HG02798 (cell line): ENCODE results near the gene TESK2.
A peak's percentile ranks its signal among the peaks of the same experiment; 100 is the strongest.

Source experiments
- ATAC-seq: cut with Tn5 transposase; IDR thresholded peaks from one replicate; pipeline ENCODE4 v1.9.1; 2021; ENCODE audit warnings: mild to moderate bottlenecking; ENCODE audit not compliant: unreplicated experiment, poor library complexity

The TESK2 gene

DNA sequence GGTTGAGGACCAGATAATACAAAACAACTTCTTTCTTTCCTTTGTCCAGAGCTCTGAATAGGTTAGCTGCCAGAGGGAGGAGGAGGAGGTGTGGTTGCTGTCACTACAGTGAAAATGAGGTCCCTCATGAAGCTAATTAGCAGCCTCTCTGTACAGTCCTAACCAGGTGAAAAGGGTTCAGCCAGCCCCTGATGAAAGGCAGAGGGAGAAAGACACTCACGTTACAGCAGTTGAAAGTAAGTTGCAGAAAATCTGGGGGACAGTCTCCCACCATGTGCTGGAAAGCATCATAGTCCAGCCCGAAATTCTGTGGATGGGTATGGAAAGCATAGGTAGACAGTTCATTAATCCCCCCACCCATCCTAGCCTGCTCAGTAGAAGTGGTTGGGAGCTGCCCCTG, 144.5 kb downstream of the TESK2 start:
- ATAC-seq = no peak

DNA sequence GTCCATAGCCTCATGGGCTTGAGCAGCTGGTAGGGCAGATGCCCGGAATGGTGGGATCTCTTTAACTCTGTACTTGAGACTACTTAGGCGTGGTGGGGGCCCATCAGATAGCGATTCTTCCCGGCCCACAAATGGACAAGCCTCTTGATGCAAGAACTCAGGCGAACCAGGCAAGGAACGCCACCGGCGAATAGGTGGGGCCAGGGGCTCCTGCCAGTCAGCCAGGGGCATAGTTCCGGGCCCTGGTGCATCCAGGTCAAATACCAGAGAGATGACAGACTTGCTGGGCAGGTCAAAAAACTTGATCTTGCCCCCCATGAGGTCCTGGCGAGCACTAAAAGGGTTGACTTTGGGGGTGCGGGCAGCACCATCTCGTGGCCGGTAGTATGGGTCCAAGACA, 145.9 kb downstream of the TESK2 start:
- no peak for ATAC-seq

DNA sequence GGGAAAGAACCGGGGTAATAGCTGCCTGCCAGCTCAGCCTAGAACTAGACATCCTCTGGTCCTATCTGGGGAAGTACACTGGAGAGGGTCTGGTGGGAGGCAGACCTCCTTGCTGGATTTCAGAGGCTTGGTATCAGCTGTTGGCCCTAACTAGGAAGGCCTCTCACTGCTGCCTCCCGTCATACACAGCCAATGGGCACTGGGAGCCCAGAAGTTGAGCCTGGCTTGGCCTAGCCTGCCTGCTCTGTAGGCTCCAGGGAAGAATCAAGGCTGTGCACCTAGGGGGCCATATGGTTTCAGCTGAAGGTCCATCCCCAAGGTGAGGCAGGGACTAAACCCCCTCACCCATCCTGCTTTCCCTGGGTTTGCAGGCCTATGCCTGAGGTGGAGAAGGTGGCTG, 146.5 kb downstream of the TESK2 start:
- ATAC-seq = no peak

DNA sequence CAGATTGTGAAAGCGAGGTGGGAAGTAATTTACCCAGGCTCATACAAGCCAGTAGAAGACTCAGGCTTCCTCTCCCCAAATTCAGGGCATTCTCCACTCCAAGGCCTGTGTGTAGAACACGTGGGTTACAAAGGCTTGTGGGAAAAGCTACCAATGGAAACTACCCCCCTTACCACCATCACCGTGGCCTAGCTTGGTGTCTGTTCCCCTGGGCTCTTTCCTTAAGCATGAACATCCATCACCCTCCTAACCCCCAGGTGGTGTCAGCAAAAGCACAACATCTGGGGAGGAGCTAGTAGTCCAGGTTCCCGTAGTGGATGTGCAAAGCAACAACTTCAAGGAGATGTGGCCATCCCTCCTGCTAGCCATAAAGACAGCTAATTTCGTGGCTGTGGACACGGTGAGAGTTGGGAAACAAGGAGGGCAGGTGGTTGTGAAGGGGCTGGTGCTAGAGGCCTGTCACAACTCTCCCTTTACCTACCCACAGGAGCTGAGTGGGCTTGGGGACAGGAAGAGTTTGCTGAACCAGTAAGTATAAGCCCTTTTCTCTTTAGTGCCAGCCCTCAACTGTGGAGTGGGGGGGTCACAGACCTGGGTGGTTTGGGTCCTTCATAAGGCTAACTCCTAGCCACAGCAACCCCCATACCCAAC, 150.0 kb downstream of the TESK2 start:
- ATAC-seq = no peak

DNA sequence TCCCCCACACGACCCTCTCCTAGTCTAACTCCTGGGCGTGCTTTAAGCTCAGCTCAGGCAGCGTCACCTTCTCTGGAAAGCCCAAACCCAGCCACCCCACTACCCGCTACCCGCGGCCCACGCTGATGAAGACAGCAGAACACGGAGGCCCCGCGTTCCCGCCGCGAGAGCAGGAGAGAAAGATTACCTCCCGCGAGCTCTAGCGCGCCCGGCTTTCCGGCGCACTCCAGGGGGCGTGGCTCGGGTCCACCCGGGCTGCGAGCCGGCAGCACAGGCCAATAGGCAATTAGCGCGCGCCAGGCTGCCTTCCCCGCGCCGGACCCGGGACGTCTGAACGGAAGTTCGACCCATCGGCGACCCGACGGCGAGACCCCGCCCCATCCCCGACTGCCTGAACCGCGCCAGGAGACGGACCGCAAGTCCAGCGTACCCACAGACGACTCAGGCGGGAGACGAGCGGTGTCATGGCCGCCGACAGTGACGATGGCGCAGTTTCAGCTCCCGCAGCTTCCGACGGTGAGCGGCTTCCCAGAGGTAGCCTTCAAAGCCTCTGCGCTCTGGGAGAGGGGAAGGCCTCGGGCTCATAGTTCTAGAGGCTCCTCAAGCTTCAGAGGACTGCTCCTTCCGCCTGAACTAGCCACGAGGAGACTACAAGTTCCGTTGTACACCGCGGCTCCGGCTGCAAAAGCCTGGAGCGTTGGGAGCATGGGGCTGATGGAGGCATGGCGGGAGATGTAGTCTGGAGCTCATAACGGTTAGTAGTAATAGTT, 151.0 kb downstream of the TESK2 start, which contains the start of the genes MUTYH and TOE1:
MUTYH (minus strand) TSS at position 652 of the 770 bp plus-strand sequence. CDS start 5,935 bp downstream, outside the sequence.
TOE1 (plus strand) TSS at position 382 of the 770 bp plus-strand sequence; CDS start at position 465, 83 bp downstream.
- peak; percentile 91 for ATAC-seq

DNA sequence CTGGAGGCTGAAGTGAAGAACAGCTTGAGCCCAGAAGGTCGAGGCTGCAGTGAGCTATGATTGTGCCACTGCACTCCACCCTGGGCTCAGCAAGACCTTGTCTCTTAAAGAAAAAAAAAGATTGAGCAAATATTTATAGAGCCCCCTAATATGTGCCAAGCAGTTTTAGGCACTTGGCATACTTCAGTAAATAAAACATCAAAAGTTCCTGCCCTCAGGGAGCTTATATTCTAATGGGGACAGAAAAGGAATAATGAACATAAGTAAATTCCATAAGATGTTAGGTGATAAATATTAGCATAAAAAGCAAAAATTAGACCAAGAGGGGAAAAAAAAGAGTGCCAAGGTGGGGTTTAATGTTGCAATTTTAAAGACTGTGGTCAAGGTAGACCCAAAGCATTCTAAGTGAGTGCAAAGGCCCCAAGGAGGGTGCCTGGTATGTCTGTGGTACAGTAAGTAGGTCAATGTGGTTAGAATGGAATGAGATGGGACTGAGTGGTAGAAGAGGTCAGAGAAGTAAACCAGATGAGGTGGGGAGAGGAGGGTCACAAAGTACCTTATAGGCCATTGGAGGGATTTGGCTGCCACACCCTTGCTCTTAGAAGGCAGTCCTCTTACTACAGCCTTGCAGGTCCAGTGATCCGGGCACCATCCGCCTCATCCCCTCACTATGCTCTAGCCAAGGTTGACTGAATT, 153.2 kb downstream of the TESK2 start:
- ATAC-seq = no peak

DNA sequence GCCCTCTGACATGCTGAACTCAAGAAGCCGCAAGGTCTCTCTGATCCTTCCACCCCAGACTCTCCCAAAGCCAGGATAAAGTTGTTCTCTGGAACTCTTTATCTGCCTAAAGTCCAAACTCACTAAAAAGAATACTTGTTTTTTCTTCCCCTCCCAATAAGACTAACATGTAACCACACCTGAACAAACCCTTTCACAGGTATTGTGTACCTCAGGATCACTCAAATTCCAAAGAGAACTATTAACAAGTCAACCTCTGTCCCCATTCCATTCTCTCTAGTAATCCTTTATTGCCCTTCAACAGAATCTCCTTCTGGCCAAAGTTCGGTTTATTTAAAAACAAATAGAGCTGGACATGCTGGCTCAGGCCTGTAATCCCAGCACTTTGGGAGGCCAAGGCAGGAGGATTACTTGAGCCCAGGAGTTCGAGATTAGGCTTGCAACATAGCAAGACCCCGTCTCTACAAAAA, 155.1 kb downstream of the TESK2 start:
- ATAC-seq = no peak

DNA sequence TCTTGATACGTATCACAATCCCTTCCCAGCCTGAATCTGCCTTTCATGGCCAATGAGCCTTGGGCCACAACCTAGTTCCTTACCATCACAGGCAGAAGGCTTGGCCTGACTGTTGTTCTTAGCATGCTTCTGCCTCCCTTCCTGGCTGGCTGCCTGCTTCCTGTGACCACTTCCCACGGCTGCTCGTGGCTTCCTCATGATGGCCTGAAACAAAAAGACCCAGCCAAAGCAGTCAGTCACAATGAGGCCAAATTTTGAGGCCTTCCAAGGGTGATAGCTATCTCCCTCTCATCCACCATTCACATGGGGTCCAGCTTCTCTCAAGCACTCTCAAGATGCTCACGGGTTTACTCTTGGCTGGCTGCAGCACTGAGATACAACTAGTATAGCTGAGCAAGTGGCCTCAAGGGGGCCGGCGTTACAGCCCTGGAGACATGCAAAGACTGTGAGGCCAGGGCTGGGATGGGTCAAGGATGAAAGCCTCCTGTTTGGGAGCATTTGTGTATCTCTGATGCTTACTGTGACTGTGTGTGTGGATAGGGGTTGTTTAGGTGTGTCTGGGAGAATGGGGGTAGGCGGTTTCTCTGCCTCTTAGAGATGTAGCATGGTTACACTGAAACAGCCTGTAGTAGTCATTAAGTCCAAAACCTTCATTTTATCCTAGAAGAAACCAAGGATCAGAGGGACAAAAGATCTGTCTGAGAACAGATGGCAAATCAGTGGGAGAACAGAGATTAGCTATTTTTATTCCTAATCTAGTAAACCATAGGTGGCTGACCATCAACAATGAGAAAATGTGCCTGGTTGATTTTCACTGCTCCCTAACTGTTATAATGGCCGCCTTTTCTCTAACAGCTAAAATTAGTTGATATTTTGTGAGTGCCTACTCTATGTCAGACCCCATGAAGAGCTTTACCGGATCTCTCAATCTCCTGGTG, 156.4 kb downstream of the TESK2 start:
- no peak for ATAC-seq

DNA sequence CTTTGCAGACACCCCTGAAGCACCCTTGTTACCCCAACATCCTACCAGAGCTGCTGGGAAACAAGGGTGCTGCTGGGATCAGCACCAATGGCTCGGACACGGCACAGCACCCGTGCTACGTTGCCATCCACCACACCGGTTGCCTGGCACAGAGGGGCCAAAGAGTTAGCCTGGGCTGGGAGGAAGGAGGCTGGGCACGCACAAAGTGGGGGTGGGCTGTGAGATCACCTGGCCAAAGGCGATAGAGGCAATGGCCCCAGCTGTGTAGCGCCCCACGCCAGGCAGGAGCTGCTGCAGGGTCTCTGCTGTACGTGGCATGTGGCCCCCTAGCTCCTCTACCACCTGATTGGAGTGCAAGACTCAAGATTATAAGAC, 158.6 kb downstream of the TESK2 start:
- no peak for ATAC-seq

DNA sequence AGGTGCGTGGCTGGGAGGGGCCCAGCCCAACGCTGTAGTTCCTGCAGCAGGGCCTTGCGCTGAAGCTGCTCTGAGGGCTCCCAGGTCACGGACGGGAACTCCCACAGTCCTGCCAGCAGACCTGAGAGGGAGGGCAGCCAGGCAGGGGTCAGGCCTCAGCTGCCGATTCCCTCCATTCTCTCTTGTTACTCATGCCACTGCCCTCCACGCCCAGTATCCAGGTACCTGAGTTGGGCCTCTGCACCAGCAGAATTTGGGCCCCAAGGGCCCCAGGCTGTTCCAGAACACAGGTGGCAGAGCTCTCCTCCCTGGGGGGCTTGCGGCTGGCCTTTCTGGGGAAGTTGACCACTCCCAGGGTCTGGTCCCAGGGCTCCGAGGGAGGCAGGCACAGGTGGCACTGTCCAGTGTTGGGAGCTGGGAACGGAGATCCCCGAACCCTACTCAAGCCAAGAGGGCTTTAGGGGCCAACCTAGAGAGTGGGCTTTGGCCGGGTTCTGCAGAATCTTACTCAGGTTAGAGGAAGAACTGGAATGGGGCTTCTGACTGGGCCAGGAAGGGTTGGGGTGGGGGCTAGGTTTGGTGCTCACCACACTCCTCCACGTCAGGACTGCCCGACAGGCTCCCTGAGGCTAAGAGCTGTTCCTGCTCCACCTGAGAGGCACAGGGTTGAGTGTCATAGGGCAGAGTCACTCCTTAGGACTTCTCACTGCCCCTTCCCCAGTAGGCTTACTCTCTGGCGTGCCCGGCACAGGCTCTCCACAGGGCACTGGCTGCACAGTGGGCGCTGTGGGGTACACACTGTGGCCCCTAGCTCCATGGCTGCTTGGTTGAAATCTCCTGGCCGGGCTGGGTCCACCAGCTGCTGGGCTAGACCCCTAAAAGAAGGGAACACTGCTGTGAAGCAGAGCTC, 159.3 kb downstream of the TESK2 start:
- ATAC-seq = no peak

DNA sequence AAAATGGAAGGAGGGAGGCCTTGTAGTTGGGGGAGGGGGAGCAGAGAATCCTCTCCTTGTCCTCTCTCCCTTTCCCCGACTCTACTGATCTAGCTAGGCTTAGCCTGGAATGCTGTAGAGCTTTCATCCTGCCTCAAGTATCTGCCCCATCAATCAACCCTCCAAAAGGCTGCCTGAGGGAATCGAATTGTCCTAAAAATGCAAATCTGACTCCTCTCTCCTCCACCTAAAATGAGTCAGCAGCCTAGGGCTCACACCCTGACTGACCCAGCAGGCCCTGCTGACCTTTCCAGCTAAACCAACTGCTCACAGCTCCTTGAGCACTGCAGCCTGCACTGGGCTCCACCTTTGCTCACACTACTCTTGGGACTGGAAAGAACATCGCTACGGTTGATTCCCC, 161.5 kb downstream of the TESK2 start:
- no peak for ATAC-seq

DNA sequence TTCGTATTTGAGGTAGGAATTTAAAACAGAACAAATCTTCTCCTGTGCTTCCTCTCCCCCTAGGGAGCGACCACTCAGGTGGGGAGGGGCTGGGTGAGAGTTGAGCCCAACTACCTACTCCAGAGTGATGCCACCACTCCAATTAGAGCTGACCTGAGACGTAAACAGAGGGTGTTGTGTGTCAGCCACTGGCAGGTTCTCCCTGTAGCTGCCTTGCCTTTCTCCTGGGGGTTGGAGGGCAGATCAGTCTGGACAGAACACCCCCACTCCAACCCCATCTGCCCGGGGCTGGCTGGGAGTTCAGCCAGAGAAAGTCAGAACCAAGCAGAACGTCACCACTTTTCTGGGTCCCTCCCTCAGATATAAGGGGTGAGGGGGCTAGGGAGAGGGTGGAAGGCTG, 162.3 kb downstream of the TESK2 start:
- ATAC-seq = no peak

DNA sequence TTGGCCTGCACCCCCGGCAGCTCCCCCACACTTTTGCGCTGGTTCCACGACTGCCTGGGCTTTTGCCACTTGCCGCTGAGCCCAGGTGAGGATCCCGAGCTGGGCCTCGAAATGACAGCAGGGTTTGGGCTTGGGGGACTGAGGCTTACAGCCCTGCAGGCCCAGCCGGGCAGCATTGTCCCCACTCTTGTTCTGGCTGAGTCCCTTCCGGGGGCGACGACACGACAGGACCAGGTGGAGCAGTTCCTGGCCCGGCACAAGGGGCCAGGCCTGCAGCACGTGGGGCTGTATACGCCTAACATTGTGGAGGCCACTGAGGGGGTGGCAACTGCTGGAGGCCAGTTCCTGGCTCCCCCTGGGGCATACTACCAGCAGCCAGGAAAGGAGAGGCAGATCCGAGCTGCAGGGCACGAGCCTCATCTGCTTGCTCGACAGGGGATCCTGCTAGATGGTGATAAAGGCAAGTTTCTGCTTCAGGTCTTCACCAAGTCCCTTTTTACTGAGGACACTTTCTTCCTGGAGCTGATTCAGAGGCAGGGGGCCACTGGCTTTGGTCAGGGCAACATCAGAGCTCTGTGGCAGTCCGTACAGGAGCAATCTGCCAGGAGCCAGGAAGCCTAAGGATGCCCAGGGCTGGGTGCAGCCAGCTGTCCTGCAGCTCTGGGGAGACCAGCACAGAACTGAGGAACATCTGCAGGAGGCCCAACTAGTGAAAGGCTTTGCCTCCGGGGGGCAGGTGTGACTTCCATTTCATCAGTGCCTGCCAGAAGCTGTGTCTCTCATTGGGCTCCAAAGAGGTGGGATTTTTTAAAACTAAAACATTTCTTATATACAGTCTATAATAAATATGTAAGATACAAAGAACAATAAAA, 163.1 kb downstream of the TESK2 start:
- ATAC-seq = no peak

DNA sequence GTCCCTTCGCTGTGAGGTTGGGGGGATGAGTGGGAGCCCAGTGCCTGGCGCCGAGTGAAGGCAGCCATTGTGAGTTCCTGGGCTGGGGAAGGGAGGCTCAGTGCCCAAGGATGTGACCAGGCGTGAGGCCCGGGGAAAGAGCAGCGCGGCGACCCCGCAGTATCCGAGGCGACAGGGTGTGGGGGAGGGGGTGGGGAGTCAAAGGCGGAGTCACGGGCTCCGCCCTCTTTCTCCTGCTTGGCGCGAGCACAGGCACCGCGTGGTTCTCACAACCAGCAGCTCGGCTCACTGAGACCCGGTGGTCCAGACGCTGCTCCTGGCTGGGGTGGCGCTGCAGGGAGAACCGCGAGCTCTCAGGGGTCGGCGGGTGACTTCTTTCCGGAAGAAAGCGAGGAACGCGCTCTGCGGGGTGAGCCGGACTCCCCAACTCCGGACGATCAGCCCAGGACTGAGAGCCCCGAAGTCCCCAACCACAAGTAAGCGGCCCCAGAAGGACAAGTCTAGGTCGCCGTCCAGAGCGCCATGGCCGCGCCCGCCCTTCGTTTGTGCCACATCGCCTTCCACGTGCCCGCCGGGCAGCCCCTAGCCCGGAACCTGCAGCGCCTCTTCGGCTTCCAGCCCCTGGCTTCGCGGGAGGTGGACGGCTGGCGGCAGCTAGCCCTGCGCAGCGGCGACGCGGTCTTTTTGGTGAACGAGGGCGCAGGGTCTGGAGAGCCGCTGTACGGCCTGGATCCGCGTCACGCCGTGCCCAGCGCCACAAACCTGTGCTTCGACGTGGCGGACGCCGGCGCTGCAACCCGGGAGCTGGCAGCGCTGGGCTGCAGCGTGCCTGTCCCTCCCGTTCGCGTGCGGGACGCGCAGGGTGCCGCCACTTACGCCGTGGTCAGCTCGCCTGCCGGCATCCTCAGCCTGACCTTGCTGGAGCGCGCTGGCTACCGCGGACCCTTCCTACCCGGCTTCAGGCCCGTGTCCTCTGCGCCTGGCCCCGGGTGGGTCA, 164.0 kb downstream of the TESK2 start, which contains the start of gene HPDL:
HPDL (plus strand) TSS at position 269 of the 997 bp plus-strand sequence; CDS start at position 523, 254 bp downstream.
- no peak for ATAC-seq

DNA sequence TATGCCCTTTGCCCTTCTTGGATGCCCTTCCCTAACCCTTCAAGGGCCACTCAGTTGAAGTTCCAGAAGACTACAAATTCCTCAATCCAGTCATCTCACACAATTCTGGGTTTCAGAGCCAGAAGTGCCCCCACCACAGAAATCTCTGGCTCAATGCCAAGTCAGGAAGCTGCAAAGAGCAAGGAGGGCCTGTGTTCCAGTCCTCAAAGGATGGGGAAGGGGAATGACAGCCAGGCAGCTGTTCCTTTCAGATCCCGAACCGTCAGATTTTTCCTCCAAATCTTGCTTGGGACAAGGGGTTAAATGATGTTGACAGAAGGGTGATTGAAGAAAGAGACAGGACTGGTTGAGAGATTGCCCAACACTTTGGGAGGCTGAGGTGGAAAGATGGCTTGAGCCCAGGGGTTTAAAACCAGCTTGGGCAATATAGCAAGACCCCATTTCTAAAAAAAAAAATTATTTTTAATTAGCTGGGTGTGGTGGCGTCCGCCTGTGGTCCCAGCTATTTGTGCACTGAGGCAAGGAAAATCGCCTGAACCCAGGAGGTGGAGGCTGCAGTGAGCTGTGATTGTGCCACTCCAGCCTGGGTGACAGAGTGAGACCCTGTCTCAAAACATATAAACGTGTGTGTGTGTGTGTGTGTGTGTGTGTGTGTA, 165.0 kb downstream of the TESK2 start:
- no peak for ATAC-seq

DNA sequence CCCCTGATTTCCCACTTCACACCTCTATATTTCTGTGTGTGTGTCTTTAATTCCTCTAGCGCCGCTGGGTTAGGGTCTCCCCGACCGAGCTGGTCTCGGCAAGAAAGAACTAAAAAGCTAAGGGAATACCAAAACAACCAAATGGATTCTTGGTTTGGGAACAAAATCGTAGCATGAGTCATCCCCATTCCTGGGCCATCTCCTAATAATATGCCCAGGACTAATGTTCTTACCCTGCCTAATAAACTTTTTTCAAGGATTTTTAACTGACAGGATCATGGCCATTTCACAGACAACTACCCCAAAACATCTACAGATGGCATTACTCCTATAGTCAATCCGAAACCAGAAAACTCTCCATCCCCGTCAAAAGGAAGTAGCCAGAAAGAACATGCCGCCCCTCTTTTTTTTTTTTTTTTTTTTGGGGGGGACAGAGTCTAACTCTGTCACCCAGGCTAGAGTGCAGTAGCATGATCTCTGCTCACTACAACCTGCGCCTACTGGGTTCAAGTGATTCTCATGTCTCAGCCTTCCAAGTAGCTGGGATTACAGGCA, 168.4 kb downstream of the TESK2 start:
- ATAC-seq = no peak
